GM21737 (cell line): ENCODE measurements around the gene ARGLU1.
A peak's percentile ranks its signal among the peaks of the same experiment; 100 is the strongest.

Experiments
- ATAC-seq: cut with Tn5 transposase; IDR thresholded peaks from one replicate; pipeline ENCODE4 v1.9.1; 2021; ENCODE audit warnings: mild to moderate bottlenecking, moderate library complexity; ENCODE audit not compliant: unreplicated experiment

ARGLU1 gene

GRCh38 chr13:106503730-106504453, 64.0 kb downstream of the ARGLU1 start:
- no peak for ATAC-seq

GRCh38 chr13:106503272-106503671, 64.7 kb downstream of the ARGLU1 start:
- ATAC-seq: no peak

DNA sequence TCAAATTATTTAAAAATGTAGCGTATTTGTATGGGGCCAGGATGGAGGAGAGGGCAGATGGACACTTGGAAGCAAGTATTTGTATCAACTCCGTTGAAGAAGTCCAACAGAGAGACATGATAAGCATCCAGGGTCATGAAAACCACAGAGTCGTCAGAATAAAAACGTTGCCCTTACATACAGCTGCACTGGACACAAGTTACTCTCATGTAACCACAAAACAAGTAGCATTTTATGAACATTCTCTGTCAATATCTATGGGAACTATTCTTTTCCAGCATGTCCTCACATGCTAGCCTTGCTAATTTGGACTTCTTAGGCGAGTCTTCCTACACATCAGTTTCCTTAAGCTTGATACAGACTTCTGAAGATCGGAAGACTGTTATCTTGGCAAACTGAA, 67.5 kb downstream of the ARGLU1 start:
- ATAC-seq: no peak

DNA sequence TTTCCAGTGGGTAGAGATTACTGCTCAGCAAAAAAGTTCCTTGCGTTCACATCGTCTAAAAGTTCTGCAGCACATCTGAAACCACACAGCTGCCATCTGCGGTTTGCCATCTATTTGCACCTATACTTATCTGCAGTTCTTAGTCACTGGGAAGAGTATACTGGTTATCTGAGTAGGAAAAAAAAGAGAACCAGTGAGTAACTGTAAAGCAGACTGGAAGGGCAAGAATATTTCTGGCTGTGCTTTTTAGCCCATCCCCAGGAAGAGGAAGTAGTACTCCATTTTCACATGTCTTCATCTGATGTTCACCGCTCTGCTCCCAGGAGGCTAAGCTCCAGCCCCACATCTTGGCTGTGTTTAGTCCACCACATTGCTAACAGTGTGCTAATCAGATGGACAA, 68.0 kb downstream of the ARGLU1 start:
- ATAC-seq: peak; percentile 48

- no peak for ATAC-seq
These were observed 68.8 kb downstream of the ARGLU1 start for GRCh38 chr13:106499113-106499512.

GRCh38 chr13:106498571-106498970, 69.4 kb downstream of the ARGLU1 start:
- no peak for ATAC-seq

DNA sequence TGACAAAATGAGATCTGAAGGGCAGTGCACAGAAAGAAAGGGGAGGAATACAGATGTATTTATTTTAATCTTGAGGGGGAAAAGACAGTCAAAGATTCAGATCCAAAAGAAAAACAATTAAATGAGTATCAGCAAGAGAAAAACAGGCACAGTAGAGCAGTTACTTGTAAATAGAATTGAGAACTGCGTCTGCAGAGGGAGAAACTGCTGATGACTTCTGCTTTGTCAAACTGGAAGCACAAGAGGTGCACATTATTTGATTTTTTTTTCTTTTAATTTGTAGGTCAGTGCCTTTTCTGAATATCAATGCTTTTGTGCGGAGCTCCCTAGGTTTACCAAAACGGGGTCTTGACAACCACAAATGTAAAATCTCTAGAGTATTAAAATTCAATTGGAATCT, 69.8 kb downstream of the ARGLU1 start:
- no peak for ATAC-seq

GRCh38 chr13:106497079-106497478, 70.9 kb downstream of the ARGLU1 start:
- ATAC-seq: no peak

GRCh38 chr13:106496072-106496997, 71.6 kb downstream of the ARGLU1 start:
- no peak for ATAC-seq

DNA sequence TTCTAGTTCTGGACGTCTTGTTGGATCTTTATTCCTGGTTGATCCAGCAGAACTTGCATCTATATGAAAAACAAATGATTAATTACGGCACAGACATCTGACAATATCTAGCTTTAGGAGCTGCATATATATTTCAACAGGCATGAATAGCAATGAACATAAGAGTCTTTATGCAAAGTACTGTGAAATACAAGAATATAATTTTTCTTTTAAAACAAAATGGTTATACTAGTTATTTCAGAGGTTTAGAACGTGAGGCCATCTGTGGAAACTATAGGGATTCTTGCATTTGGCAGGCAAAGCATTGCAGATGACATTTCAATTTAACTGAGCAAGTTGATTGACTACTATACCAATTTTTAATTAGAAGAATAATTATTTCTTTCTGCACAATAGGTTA, 73.0 kb downstream of the ARGLU1 start:
- no peak for ATAC-seq

DNA sequence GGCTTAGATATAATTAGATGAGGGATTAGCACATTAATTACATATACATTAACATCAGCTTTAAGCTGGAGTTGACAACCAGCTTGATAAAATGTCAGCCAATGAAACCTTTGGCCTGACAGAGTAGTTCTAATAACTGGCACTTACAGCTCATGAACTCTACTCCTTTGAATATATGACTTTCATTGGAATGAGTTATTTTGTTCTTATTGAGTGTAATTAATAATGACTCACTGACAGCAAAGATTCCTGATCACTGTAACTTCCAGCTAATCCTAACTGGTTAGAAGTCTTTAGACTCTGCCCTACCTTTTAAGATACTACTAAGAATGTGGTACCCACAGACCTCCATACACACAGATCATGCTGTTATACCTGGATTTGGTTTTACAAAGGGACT, 73.4 kb downstream of the ARGLU1 start:
- ATAC-seq: no peak

DNA sequence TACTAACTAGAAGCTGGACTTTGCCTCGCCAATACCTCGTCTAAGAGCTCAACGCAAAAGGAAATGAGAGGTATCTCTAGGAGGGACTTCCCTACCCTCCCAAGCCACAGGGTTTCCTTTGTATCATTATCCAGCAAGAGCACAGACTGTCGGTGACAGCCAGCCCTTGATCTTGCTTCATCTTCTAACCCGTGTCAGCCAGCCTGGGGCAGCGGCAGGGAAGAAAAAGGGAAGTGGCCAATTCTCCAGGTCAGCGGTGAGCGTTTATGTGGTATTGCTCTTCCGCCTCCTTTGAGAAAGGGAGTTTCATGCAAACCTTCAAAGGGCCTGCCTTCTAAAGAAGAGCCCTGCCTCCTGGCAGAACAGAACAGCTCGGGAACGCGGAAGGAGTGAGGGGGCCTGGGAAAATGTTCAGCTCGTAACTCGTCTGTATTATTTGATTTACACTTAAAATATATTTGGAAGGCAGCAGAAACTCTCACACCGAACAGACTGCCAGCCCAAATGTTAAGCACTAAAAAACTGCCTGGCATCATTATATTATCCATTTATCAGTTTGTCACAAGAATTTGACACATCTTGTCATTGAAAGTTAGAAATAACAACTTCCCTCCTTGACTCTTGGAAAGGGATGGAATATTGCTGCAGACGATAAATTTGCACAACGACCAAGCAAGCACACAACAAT, 74.3 kb downstream of the ARGLU1 start:
- ATAC-seq: peak; percentile 84

DNA sequence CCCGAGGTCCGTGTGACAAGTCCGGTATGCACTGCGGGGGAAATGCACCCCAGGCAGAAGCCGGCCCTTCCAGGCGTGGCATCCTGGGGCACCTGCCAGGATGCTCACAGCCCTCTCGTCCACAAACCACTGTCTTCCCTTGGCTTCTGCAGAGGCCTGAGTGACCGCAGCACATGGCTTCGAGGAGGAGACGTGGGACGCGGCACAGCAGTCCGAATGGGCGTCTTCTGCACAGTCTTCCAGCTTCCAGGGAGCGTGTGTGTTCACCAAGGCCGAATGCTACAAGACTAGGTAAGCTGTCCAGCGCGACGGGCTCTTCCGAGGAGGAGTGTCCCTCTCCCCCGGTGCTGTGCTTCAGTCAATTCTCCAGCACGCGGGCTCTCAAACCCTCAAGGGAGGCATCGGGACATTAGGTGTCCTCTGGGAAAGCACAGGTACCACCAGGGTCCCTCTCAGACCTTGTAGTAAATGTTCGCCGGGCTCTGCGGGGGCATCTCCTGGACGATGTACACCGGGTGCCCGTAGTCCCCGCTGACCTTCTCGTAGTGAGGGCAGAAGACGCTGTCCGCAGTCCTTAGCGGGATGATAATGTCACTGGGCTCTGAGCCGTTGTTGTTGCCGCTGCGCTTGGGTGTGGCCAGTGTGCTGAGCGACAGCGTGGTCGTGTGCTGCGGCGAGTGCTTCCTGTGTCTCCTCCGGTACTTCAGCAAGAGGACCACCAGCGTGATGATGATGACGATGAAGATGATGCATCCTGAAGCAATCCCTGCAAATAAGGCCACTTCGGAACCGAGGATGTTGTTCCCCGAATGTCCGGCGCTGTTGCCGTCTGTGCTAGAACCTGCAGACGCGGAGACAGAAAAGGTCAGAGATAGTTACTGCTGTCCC, 75.1 kb downstream of the ARGLU1 start:
- no peak for ATAC-seq

GRCh38 chr13:106491928-106492587, 75.9 kb downstream of the ARGLU1 start:
- no peak for ATAC-seq
